ENCODE data around the gene WDCP.

The WDCP gene

DNA sequence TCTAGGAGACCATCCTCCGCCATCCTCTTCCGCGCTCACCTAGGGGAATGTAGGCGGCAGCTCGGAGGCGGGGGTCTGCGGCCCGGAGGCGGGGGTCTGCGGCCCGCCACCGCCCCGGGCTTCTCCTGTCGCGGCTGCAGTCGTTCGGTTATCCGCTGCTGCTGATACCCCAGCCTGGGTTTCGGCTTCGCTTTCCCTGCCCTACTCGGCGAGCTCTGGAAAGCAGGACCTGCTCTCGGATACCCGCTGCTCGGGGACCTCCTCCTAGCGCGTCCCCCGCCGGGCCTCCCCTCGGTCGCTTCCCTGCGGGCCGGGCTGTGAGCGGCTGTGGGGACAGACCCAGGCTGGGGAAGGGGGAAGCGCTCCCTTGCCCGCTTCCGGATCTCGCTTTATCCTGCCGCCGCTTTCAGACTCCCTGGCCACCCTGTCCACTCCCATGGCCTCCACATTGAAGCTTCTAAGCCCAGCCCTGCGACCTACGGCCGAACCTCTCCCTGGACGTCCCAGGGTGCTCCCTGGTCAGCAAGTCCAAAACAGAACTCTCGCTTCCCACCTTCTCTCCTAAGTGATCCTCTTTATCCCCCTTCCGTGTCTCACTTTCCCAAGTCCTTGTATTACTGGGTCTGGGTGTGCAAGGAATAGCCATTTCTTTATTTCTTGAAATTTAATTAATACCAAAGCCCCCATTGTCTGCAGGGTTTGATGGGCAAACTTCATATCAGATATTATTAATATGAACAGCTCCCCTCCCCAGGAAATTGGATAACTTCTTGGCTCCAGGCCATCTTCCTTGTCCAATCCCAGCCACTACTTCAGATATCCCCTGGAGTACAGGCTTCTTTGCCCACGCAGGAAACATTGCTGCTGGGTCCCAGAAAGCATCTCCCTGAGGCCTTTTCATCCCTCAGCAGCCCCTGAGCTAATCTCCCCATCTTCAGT lies 3.1 kb upstream of the WDCP start:
- peak in 1 of 3 donors; percentile 27 for DNase-seq
- H3K9me3 ChIP-seq (ENCODE audit: control extremely low read depth in 1 of 5, control insufficient read depth in 4 of 5, insufficient read depth in 2 of 5, low read depth in 1 of 5, low read length in 4 of 5): no peaks in the 10 kb centered on the region
- H3K27me3 ChIP-seq (replicated peaks in 2 of 5; ENCODE audit: control insufficient read depth in 4 of 5, insufficient read depth in 5 of 5, low read length in 4 of 5): peaks cover 0 to 37% (median 18%) of the 10 kb centered on the region in 5 experiments
- no peaks in the 10 kb centered on the region for H3K36me3 ChIP-seq (ENCODE audit: control insufficient read depth in 4 of 4, insufficient read depth in 4 of 4, low read length in 3 of 4)
- H3K4me3 ChIP-seq (ENCODE audit: control insufficient read depth in 1 of 7, extremely low read depth in 1 of 7, insufficient read depth in 4 of 7, low read depth in 2 of 7, low read length in 6 of 7): peak overlapping the region; percentile 38 to 79 (median 61)
- CTCF ChIA-PET: interaction anchor here (1.0 to 2.9 kb wide), 5 partner anchors 9 to 60 kb away, joined by 3 to 13 read pairs (median 9); no protein-coding TSS in a partner anchor
- no peak overlapping the region for H3K27ac ChIP-seq (ENCODE audit: insufficient read depth in 1 of 2, low read depth in 1 of 2, low read length in 2 of 2, poor library complexity in 1 of 2, severe bottlenecking in 2 of 2)
- 10% methylated on average over 40 of the region's 47 CpGs for WGBS (ENCODE audit: insufficient coverage)
- H3K4me1 ChIP-seq (ENCODE audit: control extremely low read depth in 1 of 4, control insufficient read depth in 4 of 4, insufficient read depth in 4 of 4, low read length in 3 of 4): peaks cover 5 to 34% (median 27%) of the 10 kb centered on the region in 4 experiments
- POLR2A ChIA-PET: interaction anchor here (0.5 kb wide), 1 partner anchor 196 kb away, joined by 4 read pairs; no protein-coding TSS in a partner anchor

DNA sequence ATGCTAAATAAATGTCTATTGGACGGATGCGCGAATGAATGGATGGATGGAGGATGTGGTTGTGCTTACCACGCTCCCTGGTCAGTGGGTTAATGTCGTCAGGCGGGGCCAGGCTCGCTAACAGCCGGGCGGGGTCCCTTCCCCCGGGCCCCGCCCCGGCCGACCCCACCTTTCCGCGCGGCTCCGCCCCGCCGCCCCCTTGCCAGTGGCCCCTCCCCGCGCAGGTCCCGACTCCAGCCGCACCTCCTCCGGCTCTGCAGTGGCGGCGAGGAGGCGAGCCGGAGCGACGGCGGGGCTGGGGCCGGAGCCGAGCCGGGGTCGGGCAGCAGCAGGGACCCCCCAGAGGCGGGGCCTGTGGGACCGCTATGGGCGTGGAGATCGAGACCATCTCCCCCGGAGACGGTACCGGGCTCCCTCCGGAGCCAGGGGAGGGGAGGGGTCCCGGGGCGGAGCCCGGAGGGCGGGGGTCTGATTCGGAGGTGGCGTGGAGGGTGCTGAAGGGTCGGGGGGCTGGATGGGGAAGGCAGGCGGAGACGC lies 2.4 kb upstream of the WDCP start, which contains the start of gene FKBP1B:
Gene FKBP1B (plus strand): TSS at position 257 of the 537 bp plus-strand sequence. CDS start 109 bp downstream, at position 366.
- ChIA-PET POLR2A (no interaction called here), CTCF (interaction anchor here (1.2 to 1.6 kb wide), 2 partner anchors 11 to 38 kb away, joined by 3 to 5 read pairs; no protein-coding TSS in a partner anchor)
- Histone ChIP-seq H3K4me1 (ENCODE audit: control extremely low read depth in 1 of 4, control insufficient read depth in 4 of 4, insufficient read depth in 4 of 4, low read length in 3 of 4) (peaks cover 5 to 34% (median 27%) of the 10 kb centered on the region in 4 experiments), H3K4me3 (ENCODE audit: control insufficient read depth in 1 of 7, extremely low read depth in 1 of 7, insufficient read depth in 4 of 7, low read depth in 2 of 7, low read length in 6 of 7) (peak within 1 kb of the TSS; percentile 38 to 79 (median 61)), H3K36me3 (ENCODE audit: control insufficient read depth in 4 of 4, insufficient read depth in 4 of 4, low read length in 3 of 4) (no peaks in the 10 kb centered on the region), H3K9me3 (ENCODE audit: control extremely low read depth in 1 of 5, control insufficient read depth in 4 of 5, insufficient read depth in 2 of 5, low read depth in 1 of 5, low read length in 4 of 5) (no peaks in the 10 kb centered on the region), H3K27me3 (replicated peaks in 2 of 5; ENCODE audit: control insufficient read depth in 4 of 5, insufficient read depth in 5 of 5, low read length in 4 of 5) (peaks cover 0 to 37% (median 18%) of the 10 kb centered on the region in 5 experiments), H3K27ac (ENCODE audit: insufficient read depth in 1 of 2, low read depth in 1 of 2, low read length in 2 of 2, poor library complexity in 1 of 2, severe bottlenecking in 2 of 2) (no peak within 1 kb of the TSS)
- WGBS (ENCODE audit: insufficient coverage): 0% methylated on average over 20 of the region's 52 CpGs
- peak; percentile 42 to 64 (median 63) for DNase-seq

DNA sequence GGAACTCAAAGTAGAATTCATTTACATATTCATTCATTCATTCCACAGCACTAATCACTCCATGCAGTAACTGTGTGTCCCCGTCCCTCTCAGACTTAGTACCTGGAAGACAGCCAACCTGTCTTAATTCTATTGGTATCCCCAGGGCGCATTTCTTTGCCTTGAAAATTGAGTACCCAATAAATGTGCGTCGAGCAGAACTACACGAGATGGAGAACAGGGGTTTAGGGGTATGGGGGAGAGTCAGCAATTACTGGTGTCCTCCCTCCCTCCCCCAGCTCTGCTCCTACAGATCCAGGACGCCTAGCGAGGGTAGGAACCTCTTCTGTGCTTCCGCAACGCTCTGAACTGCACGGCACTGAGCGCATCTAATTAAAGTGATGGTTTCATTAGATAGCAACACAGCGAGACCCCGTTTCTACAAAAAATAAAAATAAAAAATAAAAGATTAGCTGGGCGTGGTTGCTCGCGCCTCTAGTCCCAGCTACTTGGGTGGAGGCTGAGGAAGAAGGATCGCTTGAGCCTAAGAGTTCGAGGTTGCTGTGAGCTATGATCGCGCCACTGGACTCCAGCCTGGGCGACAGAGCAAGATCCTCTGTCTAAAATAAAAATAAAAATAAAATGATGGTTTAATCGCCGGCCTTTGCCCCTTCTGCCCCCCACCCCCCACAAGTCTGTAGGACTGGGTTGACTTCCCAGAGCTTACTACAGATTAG lies 1.7 kb upstream of the WDCP start:
- no peaks in the 10 kb centered on the region for H3K36me3 ChIP-seq (ENCODE audit: control insufficient read depth in 4 of 4, insufficient read depth in 4 of 4, low read length in 3 of 4)
- no peak overlapping the region for H3K27ac ChIP-seq (ENCODE audit: insufficient read depth in 1 of 2, low read depth in 1 of 2, low read length in 2 of 2, poor library complexity in 1 of 2, severe bottlenecking in 2 of 2)
- H3K4me1 ChIP-seq (ENCODE audit: control extremely low read depth in 1 of 4, control insufficient read depth in 4 of 4, insufficient read depth in 4 of 4, low read length in 3 of 4): peaks cover 5 to 34% (median 27%) of the 10 kb centered on the region in 4 experiments
- no peaks in the 10 kb centered on the region for H3K9me3 ChIP-seq (ENCODE audit: control extremely low read depth in 1 of 5, control insufficient read depth in 4 of 5, insufficient read depth in 2 of 5, low read depth in 1 of 5, low read length in 4 of 5)
- H3K27me3 ChIP-seq (replicated peaks in 2 of 5; ENCODE audit: control insufficient read depth in 4 of 5, insufficient read depth in 5 of 5, low read length in 4 of 5): peaks cover 0 to 37% (median 15%) of the 10 kb centered on the region in 5 experiments
- POLR2A ChIA-PET: no interaction called here
- 42% methylated on average over 6 of the region's 23 CpGs for WGBS (ENCODE audit: insufficient coverage)
- peak overlapping the region; percentile 38 to 79 (median 61) for H3K4me3 ChIP-seq (ENCODE audit: control insufficient read depth in 1 of 7, extremely low read depth in 1 of 7, insufficient read depth in 4 of 7, low read depth in 2 of 7, low read length in 6 of 7)
- CTCF ChIA-PET: interaction anchor here (1.2 to 1.6 kb wide), 2 partner anchors 11 to 38 kb away, joined by 3 to 5 read pairs; no protein-coding TSS in a partner anchor
- DNase-seq: peak in 1 of 3 donors; percentile 25

DNA sequence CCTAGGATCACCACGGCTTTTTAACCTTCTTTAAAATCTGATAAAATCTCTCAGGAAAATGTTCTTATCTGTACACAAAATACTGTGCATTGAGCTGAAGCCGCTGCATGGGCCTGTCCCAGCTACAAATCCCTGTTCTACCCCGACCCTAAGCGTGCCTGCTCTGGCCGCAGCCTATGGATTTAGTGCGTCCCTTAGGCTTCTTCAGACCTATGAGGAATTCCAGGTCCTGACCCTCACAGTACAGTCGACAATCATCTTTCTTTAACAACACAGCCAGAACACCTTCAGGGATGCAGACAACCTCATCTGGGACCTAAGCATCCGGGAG lies 477 bp upstream of the WDCP start:
- no peak for DNase-seq
- Histone ChIP-seq H3K36me3 (ENCODE audit: control insufficient read depth in 4 of 4, insufficient read depth in 4 of 4, low read length in 3 of 4) (peaks cover 0 to 2% (median 0%) of the 10 kb centered on the region in 4 experiments), H3K27me3 (replicated peaks in 2 of 5; ENCODE audit: control insufficient read depth in 4 of 5, insufficient read depth in 5 of 5, low read length in 4 of 5) (peaks cover 0 to 37% (median 15%) of the 10 kb centered on the region in 5 experiments), H3K9me3 (ENCODE audit: control extremely low read depth in 1 of 5, control insufficient read depth in 4 of 5, insufficient read depth in 2 of 5, low read depth in 1 of 5, low read length in 4 of 5) (no peaks in the 10 kb centered on the region), H3K4me3 (ENCODE audit: control insufficient read depth in 1 of 7, extremely low read depth in 1 of 7, insufficient read depth in 4 of 7, low read depth in 2 of 7, low read length in 6 of 7) (peak overlapping the region in 2 of 7 experiments; percentile 93 to 94), H3K4me1 (ENCODE audit: control extremely low read depth in 1 of 4, control insufficient read depth in 4 of 4, insufficient read depth in 4 of 4, low read length in 3 of 4) (peaks cover 5 to 34% (median 27%) of the 10 kb centered on the region in 4 experiments), H3K27ac (ENCODE audit: insufficient read depth in 1 of 2, low read depth in 1 of 2, low read length in 2 of 2, poor library complexity in 1 of 2, severe bottlenecking in 2 of 2) (no peak overlapping the region)
- 58% methylated on average over 8 of the region's 8 CpGs for WGBS (ENCODE audit: insufficient coverage)
- ChIA-PET CTCF (interaction anchor here (0.7 to 1.8 kb wide), 9 partner anchors 12 to 224 kb away, joined by 3 to 15 read pairs (median 3); partner anchors contain the start of gene TP53I3), POLR2A (interaction anchor here (0.6 to 1.3 kb wide), 4 partner anchors 29 to 1018 kb away, joined by 3 to 12 read pairs (median 4); partner anchors contain the start of gene SF3B6)

DNA sequence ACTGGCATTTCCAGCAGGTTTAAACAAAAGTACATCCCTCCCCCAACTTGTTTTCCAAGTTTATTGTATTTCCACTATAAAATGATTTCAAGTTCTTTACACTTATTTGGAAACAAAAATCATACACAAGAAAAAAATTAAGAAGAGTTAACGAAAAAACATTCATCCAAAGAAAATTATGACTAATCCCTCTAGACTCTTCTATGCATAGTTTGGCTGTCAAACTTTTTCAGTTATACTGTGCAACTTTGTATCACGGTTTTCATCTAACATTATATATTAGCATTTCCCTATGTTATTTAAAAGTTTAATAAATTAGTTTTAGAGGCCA lies 627 bp downstream of the WDCP start:
- H3K36me3 ChIP-seq (ENCODE audit: control insufficient read depth in 4 of 4, insufficient read depth in 4 of 4, low read length in 3 of 4): peaks cover 0 to 2% (median 0%) of the 10 kb centered on the region in 4 experiments
- ChIA-PET POLR2A (interaction anchor here (1.3 kb wide), 1 partner anchor 30 kb away, joined by 12 read pairs; the partner anchor contains the start of gene SF3B6), CTCF (interaction anchor here (0.9 to 1.8 kb wide), 4 partner anchors 12 to 37 kb away, joined by 3 to 15 read pairs (median 5); no protein-coding TSS in a partner anchor)
- H3K27ac ChIP-seq (ENCODE audit: insufficient read depth in 1 of 2, low read depth in 1 of 2, low read length in 2 of 2, poor library complexity in 1 of 2, severe bottlenecking in 2 of 2): peak overlapping the region in 1 of 2 experiments; percentile 68
- H3K27me3 ChIP-seq (replicated peaks in 2 of 5; ENCODE audit: control insufficient read depth in 4 of 5, insufficient read depth in 5 of 5, low read length in 4 of 5): peaks cover 0 to 31% (median 10%) of the 10 kb centered on the region in 5 experiments
- DNase-seq: peak in 1 of 3 donors; percentile 4
- H3K9me3 ChIP-seq (ENCODE audit: control extremely low read depth in 1 of 5, control insufficient read depth in 4 of 5, insufficient read depth in 2 of 5, low read depth in 1 of 5, low read length in 4 of 5): no peaks in the 10 kb centered on the region
- peak overlapping the region in 6 of 7 experiments; percentile 81 to 94 (median 86) for H3K4me3 ChIP-seq (ENCODE audit: control insufficient read depth in 1 of 7, extremely low read depth in 1 of 7, insufficient read depth in 4 of 7, low read depth in 2 of 7, low read length in 6 of 7)
- WGBS (ENCODE audit: insufficient coverage): 0% methylated on average over 1 of the region's 2 CpGs
- H3K4me1 ChIP-seq (ENCODE audit: control extremely low read depth in 1 of 4, control insufficient read depth in 4 of 4, insufficient read depth in 4 of 4, low read length in 3 of 4): peaks cover 5 to 34% (median 27%) of the 10 kb centered on the region in 4 experiments

All from common myeloid progenitor, CD34-positive (primary cell).